H1 (cell line): ENCODE results near the gene PPAN. TPM values are rescaled to one million over a fixed set of nuclear protein-coding genes. Genes with fewer than 3 reads are reported as not detected.

ENCODE experiments used
- CTCF ChIA-PET: fragments of 300-600 bp; sonication (Branson Sonifier 250); formaldehyde crosslinking; loops from one replicate; lab custom pipeline; 2021; ENCODE audit not compliant: partially characterized antibody; lab: Charles Lee
- POLR2A ChIA-PET: fragments of 300-600 bp; sonication (Branson Sonifier 250); formaldehyde crosslinking; loops from one replicate; lab custom pipeline; 2021; ENCODE audit warnings: inconsistent platforms; ENCODE audit not compliant: partially characterized antibody; lab: Charles Lee
- DNase-seq, 2 experiments: peaks; one replicate each; pipeline versions ENCODE4 v3.0.0 to v3.0.0-alpha.2; 2010 to 2022; ENCODE audit warnings: low spot score in 2 of 2, low read depth in 1 of 2, mixed read lengths in 1 of 2
- FAIRE-seq: peaks from 2 replicates; lab custom pipeline; 2011; peaks lifted over from hg19 to GRCh38; lab: Jason Lieb, UNC
- H2AFZ ChIP-seq: 2 replicates; pipeline ENCODE4 v1.8.1; 2012; ENCODE audit warnings: low read length, inconsistent platforms
- H2AK5ac ChIP-seq: 2 replicates; pipeline ENCODE4 v1.6.1; 2013; ENCODE audit warnings: low read depth, low read length
- H2BK120ac ChIP-seq: replicated peaks from 2 replicates; pipeline ENCODE3; 2013; ENCODE audit warnings: low read depth, low read length, inconsistent platforms
- H2BK12ac ChIP-seq: 2 replicates; pipeline ENCODE4 v1.6.1; 2013; ENCODE audit warnings: low read depth, low read length
- H2BK15ac ChIP-seq: 2 replicates; pipeline ENCODE4 v1.6.1; 2013; ENCODE audit warnings: low read length
- H2BK20ac ChIP-seq: 2 replicates; pipeline ENCODE4 v1.6.1; 2013; ENCODE audit warnings: low read length
- H2BK5ac ChIP-seq: 2 replicates; pipeline ENCODE4 v1.6.1; 2013; ENCODE audit warnings: low read depth, low read length
- H3K14ac ChIP-seq: 2 replicates; pipeline ENCODE4 v1.6.1; 2013; ENCODE audit warnings: inconsistent platforms; ENCODE audit not compliant: insufficient read length
- H3K18ac ChIP-seq: 2 replicates; pipeline ENCODE4 v1.6.1; 2013; ENCODE audit warnings: low read length; ENCODE audit errors: extremely low read depth
- H3K23ac ChIP-seq: 2 replicates; pipeline ENCODE4 v1.6.1; 2013; ENCODE audit warnings: inconsistent platforms; ENCODE audit not compliant: insufficient read length
- H3K23me2 ChIP-seq: 2 replicates; pipeline ENCODE4 v1.6.1; 2013; ENCODE audit warnings: low read depth, low read length
- H3K27ac ChIP-seq: 2 replicates; pipeline ENCODE4 v1.6.1; 2011; ENCODE audit warnings: low read depth, low read length, inconsistent platforms
- H3K27me3 ChIP-seq, 4 experiments: replicated peaks in 1 of 4; 1 replicate in 1 of 4; 2 replicates in 3 of 4; pipeline versions ENCODE4 v1.6.1 to v1.8.1; 2011 to 2013; ENCODE audit warnings: low read length in 3 of 4, mild to moderate bottlenecking in 3 of 4, inconsistent platforms in 2 of 4, mixed read lengths in 2 of 4, moderate library complexity in 1 of 4; ENCODE audit not compliant: control insufficient read depth in 3 of 4, insufficient read depth in 3 of 4; ENCODE audit errors: extremely low read depth in 1 of 4
- H3K36me3 ChIP-seq, 4 experiments: 2 replicates each; pipeline versions ENCODE4 v1.6.1 to v1.8.1; 2011 to 2013; ENCODE audit warnings: mild to moderate bottlenecking in 4 of 4, low read length in 3 of 4, moderate library complexity in 2 of 4, control low read depth in 1 of 4, inconsistent platforms in 1 of 4; ENCODE audit not compliant: insufficient read depth in 4 of 4, control insufficient read depth in 2 of 4
- H3K4ac ChIP-seq: replicated peaks from 2 replicates; pipeline ENCODE3; 2013; ENCODE audit warnings: low read length, low read depth, mixed read lengths, inconsistent platforms; ENCODE audit not compliant: insufficient read length
- H3K4me1 ChIP-seq, 4 experiments: replicated peaks in 1 of 4; 1 replicate in 1 of 4; 2 replicates in 3 of 4; pipeline versions ENCODE4 v1.6.1 to v1.8.1; 2011 to 2013; ENCODE audit warnings: low read length in 3 of 4, inconsistent platforms in 2 of 4, mixed read lengths in 1 of 4; ENCODE audit not compliant: insufficient read depth in 4 of 4, control insufficient read depth in 3 of 4
- H3K4me2 ChIP-seq, 2 experiments: 2 replicates each; pipeline versions ENCODE4 v1.6.1 to v1.8.1; 2011 to 2013; ENCODE audit warnings: low read depth in 2 of 2, low read length in 2 of 2, control low read depth in 1 of 2, inconsistent platforms in 1 of 2, mild to moderate bottlenecking in 1 of 2; ENCODE audit not compliant: insufficient read depth in 1 of 2
- H3K4me3 ChIP-seq, 4 experiments: fragments of 200-600, 300-600 bp in 1 of 4; sonication (generic), shearing (Covaris generic), sonication (Bioruptor Twin) in 1 of 4; 2 replicates each; pipeline versions ENCODE4 v1.5.1 to v1.8.1; 2011 to 2016; ENCODE audit warnings: low read length in 4 of 4, low read depth in 3 of 4, control low read depth in 2 of 4, inconsistent platforms in 2 of 4, mild to moderate bottlenecking in 2 of 4, mixed read lengths in 1 of 4, moderate library complexity in 1 of 4; ENCODE audit not compliant: insufficient read depth in 2 of 4; ENCODE audit errors: extremely low read depth in 1 of 4
- H3K56ac ChIP-seq: replicated peaks from 2 replicates; pipeline ENCODE3; 2013; ENCODE audit warnings: low read depth, mild to moderate bottlenecking, mixed read lengths, low read length, inconsistent platforms; ENCODE audit not compliant: insufficient read length
- H3K79me1 ChIP-seq: 2 replicates; pipeline ENCODE4 v1.6.1; 2013; ENCODE audit warnings: low read depth, low read length, control low read depth
- H3K79me2 ChIP-seq, 2 experiments: 2 replicates each; pipeline versions ENCODE4 v1.6.1 to v1.8.1; 2012 to 2013; ENCODE audit warnings: low read length in 2 of 2, mild to moderate bottlenecking in 2 of 2, inconsistent platforms in 1 of 2; ENCODE audit not compliant: insufficient read depth in 2 of 2, control insufficient read depth in 1 of 2
- H3K9ac ChIP-seq, 4 experiments: replicated peaks in 1 of 4; 1 replicate in 1 of 4; 2 replicates in 3 of 4; pipeline versions ENCODE4 v1.6.1 to v1.8.1; 2011 to 2013; ENCODE audit warnings: low read depth in 3 of 4, low read length in 3 of 4, control low read depth in 2 of 4, mild to moderate bottlenecking in 2 of 4, moderate library complexity in 2 of 4, inconsistent platforms in 1 of 4; ENCODE audit errors: extremely low read depth in 1 of 4
- H3K9me3 ChIP-seq, 2 experiments: 2 replicates each; pipeline versions ENCODE4 v1.6.1 to v1.8.1; 2012 to 2013; ENCODE audit warnings: mild to moderate bottlenecking in 2 of 2, moderate library complexity in 2 of 2, control low read depth in 1 of 2, inconsistent platforms in 1 of 2, low read depth in 1 of 2, low read length in 1 of 2, mixed read lengths in 1 of 2; ENCODE audit not compliant: insufficient read depth in 2 of 2
- H4K20me1 ChIP-seq, 2 experiments: replicated peaks in 1 of 2; 2 replicates each; pipeline versions ENCODE3 to v1.8.1; 2011 to 2013; ENCODE audit warnings: inconsistent platforms in 2 of 2, low read length in 2 of 2, mild to moderate bottlenecking in 1 of 2; ENCODE audit not compliant: insufficient read depth in 2 of 2, control insufficient read depth in 1 of 2
- H4K5ac ChIP-seq: 2 replicates; pipeline ENCODE4 v1.6.1; 2013; ENCODE audit warnings: low read length, low read depth, mixed read lengths, inconsistent platforms; ENCODE audit not compliant: insufficient read length
- H4K8ac ChIP-seq: 2 replicates; pipeline ENCODE4 v1.8.0; 2013; ENCODE audit warnings: mild to moderate bottlenecking, moderate library complexity, low read length, inconsistent platforms; ENCODE audit not compliant: insufficient read depth; ENCODE audit errors: extremely low read depth
- H4K91ac ChIP-seq: replicated peaks from 2 replicates; pipeline ENCODE3; 2013; ENCODE audit warnings: low read length, mixed read lengths, inconsistent platforms; ENCODE audit not compliant: insufficient read length
- BRCA1 ChIP-seq: IDR thresholded peaks from 2 replicates; pipeline ENCODE4 v1.6.1; 2012; ENCODE audit warnings: low read depth, low read length, improper control_type of control experiment
- CEBPB ChIP-seq: IDR thresholded peaks from 2 replicates; pipeline ENCODE4 v1.6.1; 2012; ENCODE audit warnings: low read depth, low read length
- CHD1 ChIP-seq: IDR thresholded peaks from 2 replicates; pipeline ENCODE4 v1.6.1; 2012; ENCODE audit warnings: low read depth, low read length, improper control_type of control experiment
- HDAC6 ChIP-seq: IDR thresholded peaks from one replicate; pipeline ENCODE4 v1.7.1; 2012; ENCODE audit warnings: low read depth, mild to moderate bottlenecking, inconsistent platforms, low read length, moderate library complexity
- PHF8 ChIP-seq: fragments of 200-600 bp; sonication (generic); conservative IDR thresholded peaks from 2 replicates; pipeline ENCODE4 v1.7.1; 2012; ENCODE audit warnings: low read depth, mild to moderate bottlenecking, inconsistent platforms, low read length, moderate library complexity
- RAD21 ChIP-seq, 2 experiments: IDR thresholded peaks in 1 of 2; conservative IDR thresholded peaks in 1 of 2; 2 replicates each; pipeline ENCODE4 v1.6.1; 2011; ENCODE audit warnings: low read depth in 2 of 2, low read length in 2 of 2, improper control_type of control experiment in 1 of 2, inconsistent platforms in 1 of 2, mild to moderate bottlenecking in 1 of 2, moderate library complexity in 1 of 2
- RFX5 ChIP-seq: IDR thresholded peaks from 2 replicates; pipeline ENCODE4 v1.6.1; 2011; ENCODE audit warnings: low read depth, low read length, improper control_type of control experiment, borderline replicate concordance
- RNF2 ChIP-seq: fragments of 200-900, 300-1000 bp; sonication (generic); IDR thresholded peaks from 2 replicates; pipeline ENCODE4 v1.7.1; 2016; ENCODE audit warnings: borderline replicate concordance, low read depth, mild to moderate bottlenecking, antibody characterized with exemption, low read length; ENCODE audit not compliant: poor library complexity, severe bottlenecking; ENCODE audit errors: missing control alignments
- SIRT6 ChIP-seq: IDR thresholded peaks from one replicate; pipeline ENCODE4 v1.7.1; 2012; ENCODE audit warnings: low read length, inconsistent platforms
- SIX5 ChIP-seq: IDR thresholded peaks from 2 replicates; pipeline ENCODE4 v1.6.1; 2011; ENCODE audit warnings: mild to moderate bottlenecking, low read depth, low read length
- SP2 ChIP-seq: IDR thresholded peaks from 2 replicates; pipeline ENCODE4 v1.6.1; 2012; ENCODE audit warnings: mild to moderate bottlenecking, low read length, inconsistent platforms
- SRF ChIP-seq: IDR thresholded peaks from 2 replicates; pipeline ENCODE4 v1.6.1; 2011; ENCODE audit warnings: mild to moderate bottlenecking, low read depth, low read length, moderate library complexity
- TAF1 ChIP-seq: IDR thresholded peaks from 2 replicates; pipeline ENCODE4 v1.6.1; 2011; ENCODE audit warnings: mild to moderate bottlenecking, low read depth, low read length
- WGBS, 2 experiments: shearing (Covaris generic) in 1 of 2; methylation state at CpG; one replicate each; pipeline versions ENCODE4 v1.1.6 to v1.1.7; 2013 to 2015; ENCODE audit warnings: low lambda C conversion rate in 2 of 2, mixed read lengths in 2 of 2, inconsistent platforms in 1 of 2, low coverage in 1 of 2, missing lambda C conversion rate in 1 of 2; ENCODE audit not compliant: insufficient replicate concordance in 2 of 2, insufficient coverage in 1 of 2, insufficient read length in 1 of 2; ENCODE audit errors: extremely low coverage in 1 of 2, missing lambda C conversion rate in 1 of 2; 5-methylcytosine and 5-hydroxymethylcytosine counted together
- polyA plus RNA-seq, 7 experiments: library from polyadenylated mRNA; depleted of rRNA in 3 of 7; stranded (reverse) in 5 of 7; unstranded in 2 of 7; fragments of >200 nt in 5 of 7; fragments of 200-250 nt in 2 of 7; gene quantifications; 1 replicate in 5 of 7; 2 replicates in 1 of 7; 4 replicates in 1 of 7; pipeline versions ENCODE4 v1.2.1 to v1.2.3, GENCODE V29; 2011 to 2013; ENCODE audit warnings: missing spikeins in 2 of 7, mixed read lengths in 2 of 7
- total RNA-seq: library from RNA; stranded (reverse); fragmentation: NEBNext Ultra II Directional; extraction: Animal tissue kit (Norgen Biotek cat#: 25700); gene quantifications from 2 replicates; pipeline ENCODE4 v1.2.1, GENCODE V29; 2021

The PPAN gene
- total and polyA plus RNA-seq, 2 of the 8 experiments (the other 6 are each of a cell fraction or from before 2014, with no cell fraction given): 48.8 to 74.4 TPM

- no peak overlapping the region for H3K4me2 ChIP-seq
- peaks cover 52 to 88% (median 84%) of the 10 kb centered on the region in 4 experiments for H3K36me3 ChIP-seq
- H3K23me2 ChIP-seq: no peaks in the 10 kb centered on the region
- H3K79me2 ChIP-seq: no peaks in the 10 kb centered on the region
- WGBS, 2 experiments: 91% methylated on average over 14 of the region's 14 CpGs; no CpG with 5 or more reads in 1 of the 2 experiments
- no peak overlapping the region for H2BK5ac ChIP-seq
- ChIA-PET POLR2A (interaction anchor here (1.5 kb wide), 1 partner anchor 12 kb away, joined by 3 read pairs; no protein-coding TSS in a partner anchor), CTCF (interaction anchor here (0.8 to 1.8 kb wide), 4 partner anchors 13 to 112 kb away, joined by 3 to 5 read pairs (median 3); no protein-coding TSS in a partner anchor)
- H3K79me1 ChIP-seq: no peaks in the 10 kb centered on the region; the same call in 1 of the 2 replicates
- peaks cover 5 to 18% of the 10 kb centered on the region in 2 experiments for H4K20me1 ChIP-seq
- no peak overlapping the region for H3K4ac ChIP-seq
- no peak overlapping the region for H3K23ac ChIP-seq
- no peak overlapping the region for H2BK120ac ChIP-seq
- no peak overlapping the region for H2AK5ac ChIP-seq
- no peak overlapping the region for H4K91ac ChIP-seq
- H2BK20ac ChIP-seq: no peak overlapping the region
- H3K27me3 ChIP-seq: no peaks in the 10 kb centered on the region
- no peak overlapping the region for H3K56ac ChIP-seq
- H3K14ac ChIP-seq: no peak overlapping the region
- H3K9me3 ChIP-seq: no peaks in the 10 kb centered on the region
- no peak overlapping the region for H4K5ac ChIP-seq
- no peak overlapping the region for H2AFZ ChIP-seq
- no peak overlapping the region for H3K9ac ChIP-seq
- H2BK12ac ChIP-seq: no peak overlapping the region
- no peak overlapping the region for H4K8ac ChIP-seq
- no peaks in the 10 kb centered on the region for H3K4me1 ChIP-seq
- no peak for FAIRE-seq
- no peak overlapping the region for H3K18ac ChIP-seq
- no peak overlapping the region for H2BK15ac ChIP-seq
- H3K4me3 ChIP-seq: no peak overlapping the region
- no peak for TF ChIP-seq PHF8
- no peak for TF ChIP-seq RFX5
- no peak for TF ChIP-seq RAD21 (IDR thresholded peaks at IDR 0.05 in 1 of 2, conservative IDR thresholded peaks at IDR 0.05 in 1 of 2; ENCODE audit: low read depth in 2 of 2, low read length in 2 of 2)
- TF ChIP-seq SIX5: no peak
- no peak for TF ChIP-seq CEBPB
- TF ChIP-seq HDAC6: no peak
- no peak for TF ChIP-seq CHD1
- no peak for TF ChIP-seq SIRT6
- TF ChIP-seq TAF1: no peak
- TF ChIP-seq SP2: no peak
- no peak for TF ChIP-seq RNF2
- no peak for TF ChIP-seq SRF
- no peak for TF ChIP-seq BRCA1
- TF ChIP-seq, all 59 proteins: peak for 0
- no peak overlapping the region for H3K27ac ChIP-seq
- no peak for DNase-seq
Observed at GRCh38 chr19:10146142-10146541, 40.0 kb downstream of the PPAN start.
